ENCODE data around the gene LRRC45.

Gene LRRC45

DNA sequence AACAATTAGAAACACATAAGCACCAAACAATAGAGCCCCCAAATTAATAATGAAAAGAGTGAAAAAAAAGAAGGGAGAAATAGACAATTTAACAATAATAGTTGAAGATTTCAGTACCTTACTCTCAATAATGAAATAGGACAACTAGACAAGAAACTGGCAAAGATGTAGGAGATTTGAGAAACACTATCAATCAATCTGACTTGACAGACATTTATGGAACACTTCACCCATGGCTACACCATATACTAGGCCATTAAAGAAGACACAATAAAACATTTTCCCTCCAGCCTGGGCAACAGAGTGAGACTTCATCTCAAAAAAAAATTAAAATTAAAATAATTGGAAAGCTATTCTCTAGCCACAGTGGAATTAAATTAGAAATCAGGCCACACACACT lies 47.5 kb downstream of the LRRC45 start:
- TF ChIP-seq, protein P1, sequence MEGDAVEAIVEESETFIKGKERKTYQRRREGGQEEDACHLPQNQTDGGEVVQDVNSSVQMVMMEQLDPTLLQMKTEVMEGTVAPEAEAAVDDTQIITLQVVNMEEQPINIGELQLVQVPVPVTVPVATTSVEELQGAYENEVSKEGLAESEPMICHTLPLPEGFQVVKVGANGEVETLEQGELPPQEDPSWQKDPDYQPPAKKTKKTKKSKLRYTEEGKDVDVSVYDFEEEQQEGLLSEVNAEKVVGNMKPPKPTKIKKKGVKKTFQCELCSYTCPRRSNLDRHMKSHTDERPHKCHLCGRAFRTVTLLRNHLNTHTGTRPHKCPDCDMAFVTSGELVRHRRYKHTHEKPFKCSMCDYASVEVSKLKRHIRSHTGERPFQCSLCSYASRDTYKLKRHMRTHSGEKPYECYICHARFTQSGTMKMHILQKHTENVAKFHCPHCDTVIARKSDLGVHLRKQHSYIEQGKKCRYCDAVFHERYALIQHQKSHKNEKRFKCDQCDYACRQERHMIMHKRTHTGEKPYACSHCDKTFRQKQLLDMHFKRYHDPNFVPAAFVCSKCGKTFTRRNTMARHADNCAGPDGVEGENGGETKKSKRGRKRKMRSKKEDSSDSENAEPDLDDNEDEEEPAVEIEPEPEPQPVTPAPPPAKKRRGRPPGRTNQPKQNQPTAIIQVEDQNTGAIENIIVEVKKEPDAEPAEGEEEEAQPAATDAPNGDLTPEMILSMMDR (conservative IDR thresholded peaks at IDR 0.05): no peak
- TF ChIP-seq ZFX (IDR thresholded peaks at IDR 0.05): no peak
- no peak overlapping the region for H3K27ac ChIP-seq

DNA sequence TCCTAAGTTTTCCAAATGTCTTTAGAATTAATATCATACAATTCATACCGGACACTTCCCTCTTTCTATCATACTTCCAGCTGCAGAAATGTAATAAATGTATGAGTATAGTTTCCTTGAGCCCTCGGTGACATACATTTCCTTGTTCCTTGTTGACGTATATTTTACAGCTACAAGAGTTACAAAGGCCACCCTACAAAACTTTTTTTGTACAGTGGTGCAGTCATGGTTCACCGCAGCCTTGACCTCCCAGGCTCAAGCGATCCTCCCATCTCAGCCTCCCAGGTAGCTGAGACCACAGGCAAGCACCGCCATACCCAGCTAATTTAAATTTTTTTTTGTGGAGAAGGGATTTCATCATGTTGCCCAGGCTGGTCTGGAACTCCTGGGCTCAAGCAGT lies 49.7 kb downstream of the LRRC45 start:
- H3K27ac ChIP-seq: peak overlapping the region; percentile 2; the same call in 1 of the 2 replicates
- TF ChIP-seq ZFX (IDR thresholded peaks at IDR 0.05): no peak
- TF ChIP-seq, protein P1 (conservative IDR thresholded peaks at IDR 0.05): no peak

DNA sequence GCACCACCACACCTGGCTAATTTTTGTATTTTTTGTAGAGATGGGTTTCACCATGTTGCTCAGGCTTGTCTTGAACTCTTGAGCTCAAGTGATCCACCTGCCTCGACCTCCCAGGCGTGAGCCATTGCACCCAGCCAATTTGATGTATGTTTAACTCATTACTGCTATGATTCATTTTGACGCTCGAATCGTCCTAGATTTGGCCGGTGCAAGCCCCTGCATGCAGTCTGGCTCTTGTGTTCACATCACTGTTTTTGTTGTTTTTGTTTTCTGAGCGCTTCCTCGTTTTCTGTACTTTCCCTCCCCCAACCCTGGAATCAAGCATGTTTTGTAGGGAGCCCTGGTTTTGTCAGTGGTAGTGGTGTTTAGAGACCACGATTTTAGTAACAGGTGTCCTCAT lies 50.3 kb downstream of the LRRC45 start:
- TF ChIP-seq ZFX (IDR thresholded peaks at IDR 0.05): no peak
- TF ChIP-seq, protein P1 (conservative IDR thresholded peaks at IDR 0.05): no peak
- H3K27ac ChIP-seq: peak overlapping the region; percentile 2; the same call in 1 of the 2 replicates

DNA sequence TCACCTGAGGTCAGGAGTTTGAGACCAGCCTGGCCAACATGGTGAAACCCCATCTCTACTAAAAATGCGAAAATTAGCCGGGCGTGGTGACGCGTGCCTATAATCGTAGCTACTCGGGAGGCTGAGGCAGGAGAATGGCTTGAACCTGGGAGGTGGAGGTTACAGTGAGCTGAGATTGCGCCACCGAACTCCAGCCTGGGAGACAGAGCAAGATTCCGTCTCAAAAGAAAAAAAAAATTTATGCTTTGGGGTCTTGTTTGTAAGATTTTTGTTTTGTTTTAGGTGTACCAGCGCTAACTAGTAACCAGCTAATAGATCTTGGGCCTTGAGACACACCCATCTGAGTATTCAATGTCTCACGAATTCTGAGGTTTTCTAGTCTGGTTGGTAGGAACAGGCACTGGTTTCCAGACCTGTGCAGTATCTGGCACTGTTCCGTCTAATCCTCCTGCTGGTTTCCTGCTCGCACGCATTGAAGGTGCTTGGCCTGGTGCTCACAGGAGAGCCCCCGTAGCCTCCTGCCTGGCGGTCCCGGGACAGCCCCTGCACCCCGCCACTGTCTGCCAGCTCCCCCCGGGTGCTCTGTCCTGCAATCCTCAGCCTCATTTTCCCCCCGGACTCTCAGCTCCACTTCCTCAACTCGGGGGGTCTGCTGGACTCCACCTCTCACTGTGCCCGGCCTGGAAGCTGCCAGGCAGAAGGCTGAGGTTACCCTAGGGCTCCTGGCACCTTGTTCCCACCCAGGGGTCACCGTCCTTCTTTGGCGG lies 53.1 kb downstream of the LRRC45 start:
- H3K27ac ChIP-seq: peak overlapping the region; percentile 3; the same call in 1 of the 2 replicates
- TF ChIP-seq ZFX (IDR thresholded peaks at IDR 0.05): no peak
- TF ChIP-seq, protein P1 (conservative IDR thresholded peaks at IDR 0.05): no peak

DNA sequence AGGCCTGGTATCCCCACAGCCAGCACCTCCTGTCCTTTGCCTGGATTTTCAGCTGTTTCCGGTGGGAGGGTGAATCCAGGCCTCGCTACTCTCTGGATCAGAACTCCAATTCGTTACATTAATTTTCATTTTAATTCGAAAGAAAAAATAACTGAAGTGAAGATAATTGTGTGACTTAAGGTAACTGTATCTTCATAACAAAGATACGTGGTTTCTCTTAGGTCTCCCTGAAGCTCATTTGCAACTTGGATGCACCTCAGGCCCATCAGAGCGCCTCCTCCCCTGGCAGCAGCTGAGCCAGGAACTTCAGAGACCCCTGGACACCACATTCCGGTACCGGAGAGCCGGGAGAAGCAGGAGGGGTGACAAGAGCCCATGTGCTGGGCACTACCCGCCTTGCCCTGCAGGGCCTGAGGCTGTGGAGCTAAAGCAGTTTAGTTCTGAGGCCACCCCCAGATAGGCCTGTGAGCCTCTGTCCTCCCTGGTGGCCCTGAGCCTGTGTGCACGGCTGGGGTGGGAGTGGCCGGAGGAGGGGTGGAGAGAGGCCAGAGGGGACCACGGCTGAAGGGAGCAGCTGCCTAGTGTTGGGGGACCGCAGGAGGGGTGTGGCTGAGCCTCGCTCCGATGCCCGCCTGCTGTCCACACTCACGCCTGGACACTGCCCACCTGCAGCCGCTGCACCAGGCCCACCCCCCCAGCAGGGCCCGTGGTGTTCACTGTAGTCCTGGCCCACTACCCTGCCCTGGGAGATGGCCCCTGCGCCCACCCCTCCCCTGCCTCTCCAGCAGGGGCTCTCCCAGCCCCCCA lies 53.9 kb downstream of the LRRC45 start:
- TF ChIP-seq, protein P1 (conservative IDR thresholded peaks at IDR 0.05): no peak
- H3K27ac ChIP-seq: no peak overlapping the region

DNA sequence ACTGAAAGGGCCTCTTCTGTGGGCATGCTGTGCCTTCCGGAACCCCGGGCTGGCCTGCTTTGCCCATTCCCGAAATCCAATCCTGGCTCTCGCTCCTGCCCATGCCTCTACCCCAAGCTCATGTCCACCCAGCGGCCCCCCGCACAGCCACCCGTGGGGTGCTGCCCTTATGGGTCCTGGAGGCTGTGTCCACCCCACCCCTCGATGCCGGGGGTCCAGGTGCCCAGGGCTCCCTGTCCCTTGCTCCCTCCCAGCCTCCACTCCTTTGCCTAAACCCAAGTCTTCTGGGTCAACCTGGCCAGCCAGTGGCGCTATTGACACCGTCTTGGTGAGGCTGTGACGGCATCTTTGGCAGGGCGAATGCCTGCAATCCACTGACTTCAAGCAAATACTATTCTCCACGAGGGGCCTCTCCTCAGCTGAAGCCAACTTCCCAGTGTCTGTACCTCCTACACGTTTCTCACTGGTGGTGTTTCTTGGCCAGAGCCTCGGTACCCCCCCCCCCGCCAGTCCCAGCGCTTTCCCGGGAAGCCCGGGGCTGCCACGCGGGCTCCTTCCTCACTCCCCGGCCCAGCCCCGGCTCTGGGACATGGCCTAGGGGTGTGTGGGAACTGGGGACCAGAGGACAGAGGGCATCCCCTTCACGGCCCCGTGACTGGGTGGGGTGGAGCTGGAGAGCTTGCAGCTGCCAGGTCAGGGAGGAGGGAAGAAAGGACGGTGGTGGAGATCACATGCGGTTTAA lies 54.7 kb downstream of the LRRC45 start:
- TF ChIP-seq, protein P1 (conservative IDR thresholded peaks at IDR 0.05): no peak
- TF ChIP-seq ZFX (IDR thresholded peaks at IDR 0.05): no peak
- no peak overlapping the region for H3K27ac ChIP-seq
